ENCODE measurements around the gene NBAS.

The NBAS gene

GRCh38 chr2:15383695-15384350, 177.3 kb downstream of the NBAS start:
- H3K4me3 ChIP-seq (ENCODE audit: low read depth, low read length) = no peak overlapping the region
- no peak for TF ChIP-seq CTCF (IDR thresholded peaks at IDR 0.05; ENCODE audit: borderline replicate concordance, insufficient read depth, low read depth, low read length)

GRCh38 chr2:15378148-15378908, 182.8 kb downstream of the NBAS start:
- H3K4me3 ChIP-seq (ENCODE audit: low read depth, low read length) = no peak overlapping the region
- TF ChIP-seq CTCF (IDR thresholded peaks at IDR 0.05; ENCODE audit: borderline replicate concordance, insufficient read depth, low read depth, low read length) = no peak

- no peak overlapping the region for H3K4me3 ChIP-seq (ENCODE audit: low read depth, low read length)
- no peak for TF ChIP-seq CTCF (IDR thresholded peaks at IDR 0.05; ENCODE audit: borderline replicate concordance, insufficient read depth, low read depth, low read length)
Observed at GRCh38 chr2:15377202-15377601, 183.9 kb downstream of the NBAS start.

GRCh38 chr2:15372019-15372418, 189.1 kb downstream of the NBAS start:
- no peak overlapping the region for H3K4me3 ChIP-seq (ENCODE audit: low read depth, low read length)
- TF ChIP-seq CTCF (IDR thresholded peaks at IDR 0.05; ENCODE audit: borderline replicate concordance, insufficient read depth, low read depth, low read length) = no peak

GRCh38 chr2:15369129-15369528, 192.0 kb downstream of the NBAS start:
- TF ChIP-seq CTCF (IDR thresholded peaks at IDR 0.05; ENCODE audit: borderline replicate concordance, insufficient read depth, low read depth, low read length) = no peak
- H3K4me3 ChIP-seq (ENCODE audit: low read depth, low read length) = no peak overlapping the region

GRCh38 chr2:15367715-15368114, 193.4 kb downstream of the NBAS start:
- TF ChIP-seq CTCF (IDR thresholded peaks at IDR 0.05; ENCODE audit: borderline replicate concordance, insufficient read depth, low read depth, low read length) = no peak
- no peak overlapping the region for H3K4me3 ChIP-seq (ENCODE audit: low read depth, low read length)

GRCh38 chr2:15367205-15367604, 193.9 kb downstream of the NBAS start:
- no peak overlapping the region for H3K4me3 ChIP-seq (ENCODE audit: low read depth, low read length)
- TF ChIP-seq CTCF (IDR thresholded peaks at IDR 0.05; ENCODE audit: borderline replicate concordance, insufficient read depth, low read depth, low read length) = no peak

Data from GM12875 (cell line).